A673 (cell line): Measurements from ENCODE around the gene FAM83G. TPM values are rescaled to one million over a fixed set of nuclear protein-coding genes. Genes with fewer than 3 reads are reported as not detected.
"Not testable (repeated sequence)": the region's sequence is repeated elsewhere in the genome, so short reads cannot be mapped to it uniquely, and the experiment has no call there.

Source experiments
- BruUV-seq: library from RNA; stranded (reverse); fragments of 400-500 nt; replicated peaks from 2 replicates; lab custom pipeline; 2021; lab: Mats Ljungman, UMichigan
- CTCF ChIA-PET: fragments of 300-600 bp; sonication (Branson Sonifier 250); formaldehyde crosslinking; loops from one replicate; lab custom pipeline; 2022; ENCODE audit warnings: antibody characterized with exemption; lab: Charles Lee
- POLR2A ChIA-PET: fragments of 300-600 bp; sonication (Branson Sonifier 250); formaldehyde crosslinking; loops from one replicate; lab custom pipeline; 2022; ENCODE audit warnings: antibody characterized with exemption; ENCODE audit not compliant: low non-redundant PET; lab: Charles Lee
- DNase-seq: peaks from one replicate; pipeline ENCODE4 v3.0.0-alpha.2; 2015; ENCODE audit warnings: low spot score
- H3K27ac ChIP-seq: fragments of 200-600 bp; sonication (generic); 2 replicates; pipeline ENCODE4 v1.5.1; 2016; ENCODE audit warnings: mixed run types, low read depth, mild to moderate bottlenecking, mixed read lengths, antibody characterized with exemption, low read length; ENCODE audit not compliant: poor library complexity, severe bottlenecking
- H3K27me3 ChIP-seq: fragments of 200-600 bp; sonication (generic); replicated peaks from 2 replicates; pipeline ENCODE4 v1.6.1; 2017; ENCODE audit warnings: mixed run types, low read depth, mild to moderate bottlenecking, mixed read lengths, antibody characterized with exemption, low read length; ENCODE audit not compliant: insufficient read depth, poor library complexity
- H3K36me3 ChIP-seq: fragments of 200-600 bp; sonication (generic); 2 replicates; pipeline ENCODE4 v1.6.1; 2016; ENCODE audit warnings: mixed run types, mild to moderate bottlenecking, mixed read lengths, antibody characterized with exemption, low read length; ENCODE audit not compliant: insufficient read depth, poor library complexity, severe bottlenecking
- H3K4me1 ChIP-seq: fragments of 200-600 bp; sonication (generic); 2 replicates; pipeline ENCODE4 v1.6.1; 2017; ENCODE audit warnings: mixed run types, mild to moderate bottlenecking, mixed read lengths, antibody characterized with exemption, low read length; ENCODE audit not compliant: insufficient read depth, poor library complexity, severe bottlenecking
- H3K4me3 ChIP-seq: fragments of 200-600 bp; sonication (generic); 2 replicates; pipeline ENCODE4 v1.5.1; 2016; ENCODE audit warnings: low read depth, mixed run types, mild to moderate bottlenecking, mixed read lengths, low read length; ENCODE audit not compliant: poor library complexity, severe bottlenecking
- H3K9me3 ChIP-seq: fragments of 200-600 bp; sonication (generic); 2 replicates; pipeline ENCODE4 v1.6.1; 2016; ENCODE audit warnings: mixed run types, low read depth, mild to moderate bottlenecking, mixed read lengths, antibody characterized with exemption, low read length; ENCODE audit not compliant: poor library complexity, severe bottlenecking
- intact Hi-C: fragments of 100-400 bp; cut with micrococcal nuclease; formaldehyde crosslinking; loops from one replicate; pipeline ENCODE4 v1.10.0; 2022; ENCODE audit not compliant: unreplicated experiment
- total RNA-seq: library from RNA; stranded (reverse); gene quantifications from 2 replicates; pipeline ENCODE4 v1.2.3, GENCODE V29; 2021

The FAM83G gene
- total RNA-seq, 1 experiment from 2014 or later, result 12.4 TPM

GRCh38 chr17:19032377-19032988, 27.9 kb upstream of the FAM83G start:
- H3K4me3 ChIP-seq, intact Hi-C loops, BruUV-seq, DNase-seq, H3K27me3 ChIP-seq, POLR2A ChIA-PET, CTCF ChIA-PET, H3K9me3 ChIP-seq, H3K4me1 ChIP-seq, H3K27ac ChIP-seq, H3K36me3 ChIP-seq: not testable (repeated sequence)

GRCh38 chr17:19031729-19032128, 27.2 kb upstream of the FAM83G start:
- DNase-seq, H3K27me3 ChIP-seq, H3K27ac ChIP-seq, H3K36me3 ChIP-seq, BruUV-seq, CTCF ChIA-PET, H3K4me3 ChIP-seq, H3K9me3 ChIP-seq, POLR2A ChIA-PET, H3K4me1 ChIP-seq, intact Hi-C loops: not testable (repeated sequence)

- intact Hi-C loops, POLR2A ChIA-PET, CTCF ChIA-PET, BruUV-seq, H3K36me3 ChIP-seq, H3K27ac ChIP-seq, H3K4me1 ChIP-seq, DNase-seq, H3K27me3 ChIP-seq, H3K4me3 ChIP-seq, H3K9me3 ChIP-seq: not testable (repeated sequence)
These were observed 26.3 kb upstream of the FAM83G start for GRCh38 chr17:19030771-19031449.

GRCh38 chr17:19029740-19030139, 25.2 kb upstream of the FAM83G start:
- H3K27me3 ChIP-seq, POLR2A ChIA-PET, H3K4me1 ChIP-seq, intact Hi-C loops, CTCF ChIA-PET, H3K27ac ChIP-seq, BruUV-seq, H3K9me3 ChIP-seq, H3K4me3 ChIP-seq, H3K36me3 ChIP-seq, DNase-seq: not testable (repeated sequence)

GRCh38 chr17:19028671-19029070, 24.1 kb upstream of the FAM83G start:
- H3K27ac ChIP-seq, H3K36me3 ChIP-seq, DNase-seq, H3K4me3 ChIP-seq, H3K27me3 ChIP-seq, CTCF ChIA-PET, POLR2A ChIA-PET, BruUV-seq, H3K9me3 ChIP-seq, H3K4me1 ChIP-seq, intact Hi-C loops: not testable (repeated sequence)
